Amniotic epithelial cell (primary cell): ENCODE data around the gene HHIPL1.

Experiments
- DNase-seq: peaks from one replicate; pipeline ENCODE4 v3.0.0-alpha.2; 2010; ENCODE audit warnings: low read depth

The HHIPL1 gene

GRCh38 chr14:99716091-99716849, 71.3 kb downstream of the HHIPL1 start:
- no peak for DNase-seq

GRCh38 chr14:99716850-99717681, 72.1 kb downstream of the HHIPL1 start:
- no peak for DNase-seq

GRCh38 chr14:99717682-99718013, 72.7 kb downstream of the HHIPL1 start:
- DNase-seq, result no peak

GRCh38 chr14:99718031-99718810, 73.3 kb downstream of the HHIPL1 start:
- DNase-seq, result no peak

- DNase-seq, result no peak
Measured at GRCh38 chr14:99718811-99719192, 73.9 kb downstream of the HHIPL1 start.

- DNase-seq, result no peak
Measured at GRCh38 chr14:99720941-99721791, 76.2 kb downstream of the HHIPL1 start.

- no peak for DNase-seq
Measured at GRCh38 chr14:99721792-99722516, 77.0 kb downstream of the HHIPL1 start.

- no peak for DNase-seq
Measured at GRCh38 chr14:99722741-99723140, 77.8 kb downstream of the HHIPL1 start.

GRCh38 chr14:99724196-99724891, 79.4 kb downstream of the HHIPL1 start:
- DNase-seq, result peak; percentile 11

GRCh38 chr14:99724939-99725773, 80.2 kb downstream of the HHIPL1 start:
- DNase-seq, result no peak

- DNase-seq, result no peak
Measured at GRCh38 chr14:99725774-99726537, 81.0 kb downstream of the HHIPL1 start.

- no peak for DNase-seq
Measured at GRCh38 chr14:99726538-99727095, 81.7 kb downstream of the HHIPL1 start.

GRCh38 chr14:99727096-99727870, 82.4 kb downstream of the HHIPL1 start:
- DNase-seq, result no peak

- no peak for DNase-seq
Measured at GRCh38 chr14:99728231-99728920, 83.4 kb downstream of the HHIPL1 start.

GRCh38 chr14:99728981-99729451, 84.1 kb downstream of the HHIPL1 start:
- DNase-seq, result no peak
